ENCODE results near the gene IL37.

DNA sequence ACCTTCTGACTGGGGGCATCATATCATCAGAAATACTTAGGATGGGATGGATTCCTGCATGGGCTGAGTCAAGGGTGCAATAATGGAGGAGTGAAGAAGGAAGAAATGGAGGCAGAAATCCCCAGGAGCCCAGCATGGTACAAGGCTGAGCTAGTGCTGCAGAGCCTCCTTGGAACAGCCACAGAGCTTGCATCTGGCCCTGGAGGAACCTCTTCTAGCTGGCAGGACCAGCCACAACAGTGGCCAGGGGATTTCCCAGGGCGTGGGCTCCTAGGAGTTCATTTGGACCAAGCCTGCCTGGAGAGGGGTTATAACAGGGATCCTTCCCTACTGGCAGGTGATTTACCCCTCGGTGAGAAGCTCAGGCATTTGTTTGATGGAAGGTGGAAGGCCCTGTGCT is 4.7 kb upstream of the IL37 start:
- TF ChIP-seq EZH2 (IDR thresholded peaks at IDR 0.05; ENCODE audit: insufficient read depth, poor library complexity, severe bottlenecking) (no peak), EZH2phosphoT487 (IDR thresholded peaks at IDR 0.05; ENCODE audit: insufficient read depth, low read depth) (no peak)

All from GM23248 (cell line).